IPS-18c (cell line): ENCODE data around the gene PPP1R37.
"Not testable (repeated sequence)": the region's sequence is repeated elsewhere in the genome, so short reads cannot be mapped to it uniquely, and the experiment has no call there.

ENCODE experiments used
- H3K4me3 ChIP-seq: 2 replicates; pipeline ENCODE4 v1.7.0; 2013; ENCODE audit warnings: low read depth, mild to moderate bottlenecking, low read length, moderate library complexity; ENCODE audit not compliant: insufficient read depth
- H3K9me3 ChIP-seq: one replicate; pipeline ENCODE4 v1.6.1; 2013; ENCODE audit warnings: mild to moderate bottlenecking, low read length, moderate library complexity; ENCODE audit not compliant: control insufficient read depth, insufficient read depth

PPP1R37 gene

GRCh38 chr19:45102481-45102880 lies 9.5 kb downstream of the PPP1R37 start:
- no peak overlapping the region for H3K4me3 ChIP-seq

DNA sequence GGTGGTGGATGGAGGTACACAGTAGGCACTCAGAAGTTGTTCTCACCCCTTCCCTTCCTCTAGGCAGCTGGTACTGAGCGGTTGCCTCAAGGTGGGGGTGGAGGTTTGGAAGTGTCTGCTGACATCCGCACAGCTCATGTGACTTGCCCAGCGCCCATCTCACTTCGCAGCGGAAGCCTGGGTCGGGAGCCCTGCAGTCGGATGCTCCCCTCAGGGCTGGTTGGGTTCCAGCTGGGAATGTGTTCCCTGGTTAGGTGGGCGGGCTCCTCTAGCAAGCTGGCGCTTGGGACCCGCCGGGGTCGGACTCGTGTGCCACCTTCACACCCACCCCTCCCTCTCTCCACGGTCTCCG lies 10.2 kb downstream of the PPP1R37 start:
- Histone ChIP-seq H3K9me3 (no peaks in the 10 kb centered on the region), H3K4me3 (no peak overlapping the region)

More at GRCh38 chr19:45102481-45102880, 9.5 kb downstream of the PPP1R37 start:
- H3K9me3 ChIP-seq: no peaks in the 10 kb centered on the region

GRCh38 chr19:45103508-45104319 lies 10.7 kb downstream of the PPP1R37 start:
- Histone ChIP-seq H3K4me3 (no peak overlapping the region), H3K9me3 (no peaks in the 10 kb centered on the region)

DNA sequence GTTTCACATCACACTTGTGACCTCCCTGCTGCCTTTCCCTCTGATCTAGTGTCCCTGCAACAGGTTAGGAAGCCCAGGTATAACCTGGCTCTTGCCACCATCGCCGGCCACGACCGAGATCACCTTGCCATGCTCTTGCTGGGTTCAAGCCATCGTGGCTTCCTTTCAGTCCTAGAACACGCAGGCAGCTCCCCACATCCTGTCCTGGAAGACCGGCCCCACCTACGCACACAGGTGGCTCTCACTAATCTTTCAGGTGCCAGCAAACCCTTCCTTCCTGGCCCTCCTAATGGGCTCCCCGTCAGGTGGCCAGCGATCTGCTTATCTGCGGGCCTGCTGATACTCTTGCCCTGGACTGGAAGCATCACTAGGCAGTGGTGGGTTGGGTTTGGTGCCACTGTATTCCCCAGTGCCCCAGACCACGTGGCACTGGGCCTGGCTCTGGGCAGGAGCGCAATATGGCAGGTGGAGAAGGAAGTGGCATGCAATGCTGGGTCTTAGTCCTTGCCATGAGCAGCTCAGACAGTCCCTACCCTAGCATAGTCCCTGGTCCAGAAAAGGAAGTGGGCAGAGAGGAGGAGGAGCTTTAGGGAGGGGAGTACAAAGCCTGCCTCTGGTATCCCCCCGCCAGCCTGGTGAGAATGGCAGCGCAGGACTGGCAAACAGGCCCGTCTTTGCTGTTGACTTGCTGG lies 11.8 kb downstream of the PPP1R37 start:
- H3K4me3 ChIP-seq: no peak overlapping the region
- no peaks in the 10 kb centered on the region for H3K9me3 ChIP-seq

- not testable (repeated sequence) for H3K4me3 ChIP-seq, H3K9me3 ChIP-seq
Measured at GRCh38 chr19:45106363-45106762, 13.4 kb downstream of the PPP1R37 start.

DNA sequence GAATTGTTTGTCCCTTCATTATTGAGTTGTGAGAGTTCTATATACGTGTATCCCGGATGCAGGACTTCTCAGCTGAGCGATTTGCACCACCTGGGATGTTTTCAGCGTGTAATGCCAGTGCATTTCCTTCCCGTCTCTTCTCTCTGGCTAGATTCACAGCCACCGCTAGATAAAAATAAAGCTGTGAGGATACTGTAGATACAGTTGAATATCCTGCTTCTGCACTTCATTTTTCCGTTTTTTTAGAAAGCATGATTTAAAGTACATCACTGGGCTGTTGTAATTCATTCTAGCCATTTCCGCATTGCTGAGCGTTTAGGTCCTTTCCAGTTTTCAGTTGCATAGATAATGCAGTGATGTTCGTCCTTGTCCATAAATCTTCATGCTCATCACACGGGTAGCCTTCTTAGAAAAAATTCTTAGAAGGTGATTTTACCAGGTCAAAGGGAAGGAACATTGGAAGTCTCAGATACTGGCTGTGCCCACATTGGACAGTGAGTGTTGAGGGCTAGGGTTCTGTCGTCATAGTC lies 14.7 kb downstream of the PPP1R37 start:
- no peak overlapping the region for H3K4me3 ChIP-seq
- no peaks in the 10 kb centered on the region for H3K9me3 ChIP-seq

GRCh38 chr19:45110851-45111266 lies 17.9 kb downstream of the PPP1R37 start:
- no peak overlapping the region for H3K4me3 ChIP-seq
- H3K9me3 ChIP-seq: no peaks in the 10 kb centered on the region

- Histone ChIP-seq H3K9me3 (no peaks in the 10 kb centered on the region), H3K4me3 (no peak overlapping the region)
Measured at GRCh38 chr19:45112111-45112827, 19.3 kb downstream of the PPP1R37 start.

GRCh38 chr19:45113628-45114027 lies 20.6 kb downstream of the PPP1R37 start:
- no peaks in the 10 kb centered on the region for H3K9me3 ChIP-seq
- no peak overlapping the region for H3K4me3 ChIP-seq

DNA sequence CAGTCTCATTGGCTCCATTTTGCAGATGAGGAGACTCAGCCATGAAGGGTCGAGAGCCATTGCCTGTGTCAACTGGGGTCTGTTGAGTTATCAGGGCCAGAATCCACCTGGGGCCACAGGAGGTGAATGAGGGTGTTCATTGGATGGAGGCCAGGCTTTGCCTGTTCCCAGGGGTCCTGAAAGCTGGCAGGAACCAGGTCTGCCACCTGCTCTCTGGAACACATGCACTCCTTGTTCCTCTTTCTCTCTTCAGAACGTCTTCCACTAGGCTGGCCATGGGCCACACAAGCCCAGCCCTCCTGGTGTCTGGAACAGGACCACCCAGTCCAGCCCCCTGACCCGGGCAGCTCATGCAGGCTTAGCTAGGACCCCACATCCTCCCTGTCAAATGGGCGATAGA lies 21.1 kb downstream of the PPP1R37 start:
- Histone ChIP-seq H3K9me3 (no peaks in the 10 kb centered on the region), H3K4me3 (no peak overlapping the region)

- Histone ChIP-seq H3K9me3 (no peaks in the 10 kb centered on the region), H3K4me3 (no peak overlapping the region; the same call in 1 of the 2 replicates)
Measured at GRCh38 chr19:45115809-45116615, 23.0 kb downstream of the PPP1R37 start.

- no peak overlapping the region for H3K4me3 ChIP-seq
Measured at GRCh38 chr19:45117167-45117594, 24.2 kb downstream of the PPP1R37 start.

DNA sequence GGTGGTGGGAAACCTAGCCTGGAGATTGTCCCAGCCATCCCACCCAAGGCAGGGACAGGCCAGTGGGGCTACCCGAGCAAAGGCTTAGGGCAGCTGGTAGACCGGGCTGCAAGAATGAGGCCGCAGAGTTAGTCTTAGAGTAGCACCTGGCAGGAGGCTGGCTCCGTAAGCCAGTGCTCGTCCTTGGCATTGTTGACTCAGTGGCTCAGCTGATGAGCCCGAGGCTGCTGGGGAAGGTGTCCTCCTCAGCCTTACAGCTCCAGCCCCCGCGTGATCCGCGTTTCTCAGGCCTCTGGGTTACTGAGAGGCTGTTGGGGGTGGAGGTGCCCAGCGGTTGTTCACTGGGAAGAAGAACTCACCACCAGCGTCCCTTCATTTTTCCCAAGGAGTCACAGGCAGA lies 24.7 kb downstream of the PPP1R37 start:
- Histone ChIP-seq H3K9me3 (no peaks in the 10 kb centered on the region), H3K4me3 (no peak overlapping the region)

More at GRCh38 chr19:45117167-45117594, 24.2 kb downstream of the PPP1R37 start:
- H3K9me3 ChIP-seq: no peaks in the 10 kb centered on the region

DNA sequence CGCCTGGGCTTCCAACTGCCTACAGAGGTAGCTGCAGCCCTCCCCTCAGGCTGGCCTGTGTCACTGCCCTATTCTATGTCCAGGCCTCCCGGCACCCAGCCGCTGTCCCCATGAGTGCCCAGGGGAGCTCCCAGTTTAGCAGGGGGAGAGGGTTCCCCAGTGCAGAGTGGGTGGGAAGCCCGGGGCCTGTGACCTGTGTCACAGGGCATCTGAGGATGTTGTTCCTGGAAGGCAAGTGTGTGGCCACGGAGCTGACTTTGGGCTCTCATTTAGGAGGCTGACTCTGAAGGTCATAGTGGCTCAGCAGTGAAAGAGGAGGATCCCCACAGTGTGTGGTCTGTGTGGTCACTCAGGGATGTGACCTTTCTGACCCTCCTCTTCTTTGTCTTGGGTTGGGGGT lies 25.1 kb downstream of the PPP1R37 start:
- Histone ChIP-seq H3K9me3 (no peaks in the 10 kb centered on the region), H3K4me3 (no peak overlapping the region)

DNA sequence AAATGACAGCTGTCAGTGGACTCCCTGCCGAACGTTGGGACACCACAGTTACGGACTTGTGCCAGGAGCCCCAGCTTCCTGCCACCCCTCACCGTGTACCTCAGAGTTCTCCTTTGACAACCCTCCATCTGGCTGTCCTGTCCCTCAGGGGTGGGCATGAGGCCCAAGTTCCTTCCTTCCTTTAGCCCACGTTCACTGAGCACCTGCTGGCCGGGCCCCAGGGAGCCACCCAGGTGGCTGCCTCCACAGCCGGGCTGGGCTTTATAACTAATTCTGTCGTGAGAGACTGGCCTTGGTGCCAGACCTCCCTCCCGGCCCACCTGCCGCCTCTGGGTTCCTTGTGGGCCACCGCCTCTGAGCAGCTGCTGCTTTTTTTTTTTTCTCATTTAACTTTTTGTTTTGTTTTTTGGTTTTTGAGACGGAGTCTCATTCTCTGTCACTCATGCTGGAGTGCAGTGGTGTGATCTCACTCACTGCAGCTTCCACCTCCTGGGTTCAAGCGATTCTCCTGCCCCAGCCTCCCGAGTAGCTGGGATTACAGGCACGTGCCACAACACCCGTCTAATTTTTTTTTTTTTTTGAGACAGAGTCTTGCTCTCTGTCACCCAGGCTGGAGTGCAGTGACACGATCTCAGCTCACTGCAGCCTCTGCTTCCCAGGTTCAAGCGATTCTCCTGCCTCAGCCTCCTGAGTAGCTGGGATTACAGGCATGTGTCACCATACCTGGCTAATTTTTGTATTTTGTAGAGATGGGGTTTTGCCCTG lies 25.8 kb downstream of the PPP1R37 start:
- H3K4me3 ChIP-seq, H3K9me3 ChIP-seq: not testable (repeated sequence)

DNA sequence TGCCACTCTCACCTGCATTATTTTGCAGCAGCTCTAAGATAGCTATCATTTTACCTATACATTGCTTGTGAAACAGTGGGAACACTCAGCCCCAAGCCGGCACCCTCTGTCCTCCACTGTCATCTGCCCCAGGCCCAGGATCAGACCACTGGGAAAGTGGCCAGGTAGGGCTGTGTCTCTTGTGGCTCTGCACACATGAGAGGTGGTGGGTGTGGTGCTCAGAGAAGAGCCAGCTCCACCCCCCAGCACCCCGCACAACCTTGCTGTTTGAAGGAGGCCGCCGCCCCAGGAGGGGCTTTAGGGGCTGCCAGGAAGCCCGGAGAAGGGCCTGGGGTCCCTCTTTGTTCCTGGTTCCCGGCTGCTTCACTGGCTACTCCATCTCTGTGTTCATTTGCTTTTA lies 26.6 kb downstream of the PPP1R37 start:
- Histone ChIP-seq H3K4me3 (no peak overlapping the region), H3K9me3 (no peaks in the 10 kb centered on the region)
